ENCODE results near the gene FBXO28.

The FBXO28 gene

GRCh38 chr1:224096773-224097172, 17.1 kb upstream of the FBXO28 start:
- no peak for DNase-seq

DNA sequence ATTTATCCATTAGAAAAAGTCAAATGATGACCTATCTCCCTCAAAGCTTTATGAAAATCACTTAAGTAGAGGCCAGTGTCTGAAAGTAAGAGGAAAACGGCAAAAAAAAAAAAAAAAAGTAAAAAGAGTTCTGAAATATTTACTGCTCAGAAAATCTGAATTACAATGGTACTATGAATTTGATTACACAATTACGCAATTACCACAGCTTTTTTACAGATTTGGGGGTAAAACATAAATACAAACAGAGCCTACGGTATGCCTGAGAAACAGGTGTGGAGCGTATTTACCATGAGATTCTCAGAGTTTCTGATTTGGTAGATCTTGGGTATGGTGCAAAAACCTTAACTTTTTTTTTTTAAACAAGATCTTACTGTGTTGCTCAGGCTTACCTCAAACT, 15.9 kb upstream of the FBXO28 start:
- no peak for DNase-seq

DNA sequence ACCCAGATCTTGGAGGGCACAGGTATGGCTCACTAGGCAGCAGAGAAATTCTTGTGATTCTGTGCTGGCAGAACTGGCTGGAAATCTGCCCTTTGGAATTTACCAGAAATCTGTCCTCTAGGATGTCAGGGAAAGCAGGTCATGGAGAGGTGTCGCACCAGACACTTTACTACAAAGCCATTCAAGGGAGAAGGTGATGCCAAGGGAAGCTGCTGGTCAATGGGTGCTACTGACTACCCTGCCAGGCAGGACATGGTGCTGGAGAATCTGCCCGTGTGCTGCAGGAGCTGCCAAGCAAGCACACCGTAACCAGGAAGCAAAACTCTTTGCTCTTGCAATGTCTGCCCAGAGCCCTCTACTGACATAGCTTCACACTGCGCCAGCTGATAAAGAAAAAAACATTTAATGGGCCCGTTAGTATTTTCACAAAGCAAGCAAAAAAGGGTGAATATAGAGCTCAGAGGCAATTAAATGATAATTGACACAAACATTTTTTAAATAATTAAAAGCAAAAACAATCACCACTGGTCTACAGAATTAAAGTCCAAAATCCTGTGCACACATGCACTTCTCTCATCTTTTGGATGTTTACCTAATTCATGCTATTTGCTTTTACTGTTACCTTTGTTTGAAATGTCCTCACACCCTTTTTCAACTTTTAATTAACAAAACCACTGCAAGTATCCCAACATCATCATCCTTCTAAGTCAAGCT, 7.2 kb upstream of the FBXO28 start:
- DNase-seq = no peak

- DNase-seq = no peak
Measured at GRCh38 chr1:224107282-224107625, 6.7 kb upstream of the FBXO28 start.

- DNase-seq = no peak
Measured at GRCh38 chr1:224108991-224109390, 4.9 kb upstream of the FBXO28 start.

GRCh38 chr1:224109981-224110380, 3.9 kb upstream of the FBXO28 start:
- no peak for DNase-seq

DNA sequence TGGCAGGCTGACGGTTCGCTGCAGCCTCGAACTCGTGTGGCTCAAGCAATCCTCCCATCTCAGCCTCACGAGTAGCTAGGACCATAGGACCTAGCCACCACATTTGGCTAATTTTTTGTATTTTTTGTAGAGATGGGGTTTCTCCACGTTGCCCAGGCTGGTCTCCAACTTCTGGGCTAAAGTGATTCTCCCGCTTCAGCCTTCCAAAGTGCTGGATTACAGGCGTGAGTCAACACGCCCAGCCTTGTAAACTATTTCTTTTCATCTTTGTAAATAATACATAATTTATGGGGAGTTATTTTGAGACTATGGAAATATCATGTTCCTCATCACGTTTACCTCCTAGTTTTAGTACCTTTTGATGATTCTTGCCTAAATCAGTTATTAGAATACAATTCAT, 906 bp upstream of the FBXO28 start:
- DNase-seq = no peak

DNA sequence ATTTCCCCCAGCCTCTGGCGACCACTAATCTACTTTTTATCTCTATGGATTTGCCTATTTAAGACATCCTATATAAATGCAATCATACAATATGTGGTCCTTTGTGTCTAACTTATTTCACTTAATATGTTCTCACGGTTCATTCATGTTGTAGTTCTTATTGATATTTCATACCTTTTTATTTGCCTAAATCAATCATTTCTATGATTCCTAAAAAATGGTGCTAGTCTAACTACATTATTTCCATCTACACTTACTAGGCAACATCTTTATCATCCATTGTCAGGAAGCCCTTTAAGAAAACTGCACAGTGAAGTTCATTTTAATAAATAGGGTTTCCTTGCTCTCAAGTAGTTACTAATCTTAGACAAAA, 380 bp upstream of the FBXO28 start:
- DNase-seq = no peak

DNA sequence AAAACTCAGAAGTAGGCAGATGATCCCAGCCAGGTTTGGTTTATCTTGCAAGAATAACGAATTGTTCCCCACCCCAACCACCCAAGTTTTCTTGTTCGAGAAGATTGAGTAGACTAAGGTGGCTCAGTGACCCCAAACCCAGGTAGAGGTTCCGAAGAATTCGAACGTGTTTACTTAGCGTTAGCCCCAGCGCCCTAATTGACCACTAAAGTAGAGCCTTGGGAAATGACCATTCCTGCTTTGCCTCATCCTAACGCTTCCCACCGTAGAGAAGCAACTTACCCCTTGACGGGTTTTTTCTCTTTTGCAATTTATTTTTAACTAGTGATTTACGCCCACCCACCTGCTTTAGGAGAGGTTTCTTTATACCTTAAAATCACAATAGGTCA, 870 bp downstream of the FBXO28 start:
- DNase-seq = no peak

- no peak for DNase-seq
Measured at GRCh38 chr1:224116131-224116530, 2.2 kb downstream of the FBXO28 start.

GRCh38 chr1:224118688-224119087, 4.8 kb downstream of the FBXO28 start:
- no peak for DNase-seq

GRCh38 chr1:224123136-224123535, 9.2 kb downstream of the FBXO28 start:
- no peak for DNase-seq

GRCh38 chr1:224124220-224124619, 10.3 kb downstream of the FBXO28 start:
- no peak for DNase-seq

- no peak for DNase-seq
Measured at GRCh38 chr1:224127925-224128819, 14.3 kb downstream of the FBXO28 start.

GRCh38 chr1:224131253-224131652, 17.3 kb downstream of the FBXO28 start:
- no peak for DNase-seq

DNA sequence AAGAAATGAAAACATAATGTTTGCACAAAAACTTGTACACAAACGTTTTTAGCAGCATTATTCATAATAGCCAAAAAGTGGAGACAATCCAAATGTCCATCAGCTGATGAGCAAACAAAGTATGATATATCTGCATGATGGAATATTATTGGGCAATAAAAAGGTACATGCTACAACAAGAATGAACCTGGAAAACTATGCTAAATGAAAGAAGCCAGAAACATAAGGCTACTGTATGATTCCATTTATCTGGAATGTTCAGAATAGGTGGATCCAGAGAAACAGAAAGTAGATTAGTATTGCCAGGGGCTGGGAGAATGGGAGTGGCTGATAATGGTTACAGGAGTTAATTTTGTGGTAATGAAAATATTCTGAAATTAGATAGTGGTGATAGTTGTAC, 19.0 kb downstream of the FBXO28 start:
- DNase-seq = no peak

DNA sequence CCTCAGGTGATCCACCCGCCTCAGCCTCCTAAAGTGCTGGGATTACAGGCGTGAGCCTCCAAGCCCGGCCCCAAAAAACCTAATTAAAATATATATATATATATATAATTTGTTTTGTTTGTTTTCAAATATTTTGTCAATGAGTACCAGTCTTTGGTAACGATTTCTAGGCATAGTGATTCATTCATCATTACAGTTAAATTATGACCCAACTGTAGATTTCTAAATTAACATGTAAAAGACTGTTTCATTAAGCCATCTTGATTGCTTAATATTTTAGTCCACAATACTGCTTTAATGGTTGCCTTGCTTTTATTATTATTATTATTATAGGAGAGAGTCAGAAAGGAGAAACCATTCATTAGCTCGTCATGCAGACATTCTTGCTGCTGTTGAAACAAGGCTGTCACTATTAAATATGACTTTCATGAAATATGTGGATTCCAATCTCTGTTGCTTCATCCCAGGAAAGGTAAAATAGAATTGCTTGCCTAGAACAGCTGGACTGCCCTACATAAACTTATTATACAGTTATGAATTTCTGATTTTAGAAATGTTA, 19.9 kb downstream of the FBXO28 start:
- no peak for DNase-seq

- DNase-seq = no peak
Measured at GRCh38 chr1:224137518-224137917, 23.6 kb downstream of the FBXO28 start.

DNA sequence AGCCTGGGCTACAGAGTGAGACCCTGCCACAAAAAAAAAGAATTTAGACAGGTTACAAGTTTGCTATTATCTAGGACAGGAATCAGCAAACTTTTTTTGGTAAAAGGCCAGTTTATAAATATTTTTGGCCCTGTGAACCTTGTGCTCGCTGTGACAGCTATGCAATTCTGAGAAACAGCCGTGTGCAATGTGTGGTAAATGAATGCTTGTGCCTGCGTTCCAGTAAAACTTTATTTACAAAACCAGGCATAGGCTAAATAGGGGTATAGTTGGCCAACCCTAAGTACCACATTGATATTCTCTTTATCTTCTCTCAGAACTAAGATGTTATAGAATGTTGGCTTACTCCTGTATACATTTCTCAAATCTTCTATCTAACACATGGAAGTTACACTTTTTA, 24.3 kb downstream of the FBXO28 start:
- DNase-seq = no peak

- DNase-seq = no peak
Measured at GRCh38 chr1:224141693-224142092, 27.8 kb downstream of the FBXO28 start.

DNA sequence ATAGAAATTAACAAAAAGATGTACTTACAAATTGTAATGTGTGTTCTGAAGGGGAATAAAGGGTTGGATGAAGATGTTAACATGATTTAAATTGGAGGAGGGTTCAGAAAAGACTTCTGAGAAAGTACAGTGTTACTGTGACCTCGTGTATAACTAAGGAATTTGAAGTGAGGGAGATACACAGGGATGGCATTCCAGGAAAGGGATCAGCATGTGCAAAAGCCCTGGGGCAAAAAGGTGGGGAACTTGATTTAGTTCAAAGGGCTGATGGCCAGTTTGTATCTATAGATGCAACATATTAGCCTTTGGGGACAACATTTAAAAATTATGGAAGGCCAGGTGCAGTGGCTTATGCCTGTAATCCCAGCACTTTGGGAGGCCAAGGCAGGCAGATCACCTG, 35.8 kb downstream of the FBXO28 start:
- DNase-seq = no peak

GRCh38 chr1:224151117-224151516, 37.2 kb downstream of the FBXO28 start:
- no peak for DNase-seq

DNA sequence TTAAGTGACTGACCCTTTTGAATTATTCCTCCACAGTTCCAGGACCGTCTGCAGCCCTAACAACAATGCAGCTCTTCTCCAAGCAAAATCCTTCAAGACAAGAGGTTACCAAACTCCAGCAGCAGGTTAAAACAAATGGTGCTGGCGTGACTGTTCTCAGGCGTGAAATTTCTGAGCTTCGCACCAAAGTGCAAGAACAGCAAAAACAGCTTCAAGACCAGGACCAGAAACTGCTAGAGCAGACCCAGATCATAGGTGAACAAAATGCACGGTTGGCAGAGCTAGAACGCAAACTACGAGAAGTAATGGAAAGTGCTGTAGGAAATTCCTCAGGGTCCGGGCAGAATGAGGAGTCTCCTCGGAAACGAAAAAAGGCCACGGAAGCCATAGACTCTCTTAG, 43.4 kb downstream of the FBXO28 start:
- DNase-seq = no peak

DNA sequence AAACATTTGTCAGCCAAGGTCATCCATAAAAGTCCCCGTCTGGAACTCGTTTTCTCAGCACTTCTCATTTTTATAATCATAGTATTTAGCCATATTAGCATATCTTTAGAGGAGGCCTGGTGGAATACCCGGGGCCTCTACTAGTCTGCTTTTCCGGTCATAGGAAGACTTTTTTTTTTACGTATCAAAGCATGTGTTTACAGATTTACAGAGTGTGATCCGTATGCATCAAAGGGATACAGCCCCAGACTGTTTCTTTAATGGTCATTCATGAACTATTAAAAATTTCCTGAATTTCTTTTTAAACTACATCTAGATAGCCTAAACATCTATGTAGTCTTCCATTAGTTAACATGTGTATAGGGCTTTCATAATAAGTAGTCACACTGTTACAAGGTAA, 45.6 kb downstream of the FBXO28 start:
- DNase-seq = no peak
